Mammary epithelial cell (primary cell): ENCODE measurements around the gene TAC3.

Source experiments
- EZH2 ChIP-seq: IDR thresholded peaks from 2 replicates; pipeline ENCODE4 v1.6.1; 2012; ENCODE audit warnings: low read length, inconsistent platforms, borderline replicate concordance
- TF ChIP-seq, protein P1 (sequence below), 2 donors: IDR thresholded peaks in 1 of 2; conservative IDR thresholded peaks in 1 of 2; 2 replicates each; pipeline ENCODE4 v1.5.1; 2011 to 2012; ENCODE audit warnings: inconsistent platforms in 2 of 2, low read length in 2 of 2, mild to moderate bottlenecking in 2 of 2, control low read depth in 1 of 2, low read depth in 1 of 2; ENCODE audit not compliant: insufficient read depth in 1 of 2; ENCODE audit errors: extremely low read depth in 1 of 2

DNA sequence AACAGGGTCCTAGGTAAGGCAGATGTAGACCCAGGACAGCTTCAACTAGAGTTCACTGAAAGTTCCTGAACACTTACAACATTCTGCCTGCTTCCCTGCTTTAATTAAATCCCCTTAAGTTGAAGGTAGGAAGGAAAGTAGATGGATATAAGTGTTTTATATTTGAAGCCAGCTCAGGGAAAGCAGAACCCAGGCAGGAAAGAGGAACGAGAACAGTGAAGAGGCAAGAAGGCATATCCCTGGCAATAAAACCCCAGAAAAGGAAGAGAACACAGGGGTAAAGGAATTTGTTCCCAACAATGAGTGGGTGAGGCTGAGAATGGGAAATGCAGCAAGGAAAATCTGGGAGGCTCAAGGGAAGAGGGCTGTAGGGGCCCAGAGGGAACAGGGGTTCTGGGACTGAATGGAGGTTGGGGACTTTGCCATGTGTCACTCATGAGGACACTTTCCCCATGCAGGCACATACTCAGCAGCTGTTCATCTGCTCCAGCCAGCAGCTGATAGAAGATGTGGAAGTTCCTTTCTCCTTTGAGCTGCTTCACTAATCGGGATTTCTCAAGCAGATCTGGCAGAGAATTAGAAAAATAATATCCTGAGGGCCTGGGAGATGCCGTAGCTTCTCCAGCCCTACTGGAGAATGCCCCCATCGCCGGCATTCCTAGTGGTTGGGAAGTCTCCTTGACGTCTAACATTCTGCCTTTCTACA is 29.9 kb upstream of the TAC3 start:
- TF ChIP-seq, protein P1, sequence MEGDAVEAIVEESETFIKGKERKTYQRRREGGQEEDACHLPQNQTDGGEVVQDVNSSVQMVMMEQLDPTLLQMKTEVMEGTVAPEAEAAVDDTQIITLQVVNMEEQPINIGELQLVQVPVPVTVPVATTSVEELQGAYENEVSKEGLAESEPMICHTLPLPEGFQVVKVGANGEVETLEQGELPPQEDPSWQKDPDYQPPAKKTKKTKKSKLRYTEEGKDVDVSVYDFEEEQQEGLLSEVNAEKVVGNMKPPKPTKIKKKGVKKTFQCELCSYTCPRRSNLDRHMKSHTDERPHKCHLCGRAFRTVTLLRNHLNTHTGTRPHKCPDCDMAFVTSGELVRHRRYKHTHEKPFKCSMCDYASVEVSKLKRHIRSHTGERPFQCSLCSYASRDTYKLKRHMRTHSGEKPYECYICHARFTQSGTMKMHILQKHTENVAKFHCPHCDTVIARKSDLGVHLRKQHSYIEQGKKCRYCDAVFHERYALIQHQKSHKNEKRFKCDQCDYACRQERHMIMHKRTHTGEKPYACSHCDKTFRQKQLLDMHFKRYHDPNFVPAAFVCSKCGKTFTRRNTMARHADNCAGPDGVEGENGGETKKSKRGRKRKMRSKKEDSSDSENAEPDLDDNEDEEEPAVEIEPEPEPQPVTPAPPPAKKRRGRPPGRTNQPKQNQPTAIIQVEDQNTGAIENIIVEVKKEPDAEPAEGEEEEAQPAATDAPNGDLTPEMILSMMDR (conservative IDR thresholded peaks at IDR 0.05 in 1 of 2, IDR thresholded peaks at IDR 0.05 in 1 of 2; ENCODE audit: extremely low read depth in 1 of 2, insufficient read depth in 1 of 2, low read depth in 1 of 2, low read length in 2 of 2): no peak
- TF ChIP-seq EZH2: no peak
